ENCODE measurements around the gene SZT2.

Gene SZT2

DNA sequence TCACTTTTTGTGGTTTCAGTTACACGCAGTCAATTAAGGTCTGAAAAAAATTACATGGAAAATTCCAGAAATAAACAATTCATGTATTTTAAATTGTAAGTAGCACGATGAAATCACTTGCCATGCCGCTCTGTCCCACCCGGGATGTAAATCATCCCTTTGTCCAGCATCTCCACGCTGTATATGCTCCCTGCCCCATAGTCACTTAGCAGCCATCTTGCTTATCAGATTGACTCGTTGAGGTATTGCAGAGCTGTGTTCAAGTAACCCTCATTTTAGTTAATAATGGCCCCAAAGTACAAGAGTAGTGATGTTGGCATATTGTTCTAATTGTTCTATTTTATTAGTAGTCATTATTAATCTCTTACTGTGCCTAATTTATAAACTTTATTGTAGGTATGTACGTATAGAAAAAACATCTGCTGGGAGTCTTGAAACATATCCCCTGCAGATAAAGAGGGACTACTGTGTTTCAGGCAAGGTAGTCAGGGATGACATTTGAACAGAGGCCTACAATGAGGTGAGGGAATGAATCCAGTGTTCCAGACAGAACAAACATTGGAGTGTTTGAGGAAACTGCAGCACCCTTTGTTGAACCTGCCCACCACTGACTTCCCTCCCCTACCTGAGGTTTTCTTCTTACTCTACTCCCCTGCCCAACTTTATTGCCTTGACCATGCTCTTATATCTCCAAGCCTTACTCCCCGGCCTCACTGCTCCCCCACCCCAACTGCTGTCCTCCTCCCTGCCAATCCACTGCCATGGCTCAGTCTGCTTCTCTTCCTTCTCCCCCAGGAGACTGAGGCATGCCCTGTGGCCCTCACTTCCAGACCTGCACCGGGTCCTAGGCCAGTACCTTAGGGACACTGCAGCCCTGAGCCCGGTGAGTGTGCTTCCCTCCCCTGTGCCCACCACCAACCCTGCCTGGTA is 38.0 kb upstream of the SZT2 start:
- Histone ChIP-seq H3K9ac (ENCODE audit: low read depth in 1 of 2, low read length in 2 of 2) (no peak overlapping the region), H3K27me3 (ENCODE audit: control insufficient read depth in 2 of 2, insufficient read depth in 2 of 2, low read length in 2 of 2) (no peaks in the 10 kb centered on the region), H3K27ac (ENCODE audit: low read depth in 2 of 2, low read length in 2 of 2) (peak overlapping the region in 1 of 2 donors; percentile 30), H3K36me3 (ENCODE audit: control insufficient read depth in 2 of 2, insufficient read depth in 2 of 2, low read length in 2 of 2) (no peaks in the 10 kb centered on the region), H3K4me3 (ENCODE audit: low read length in 2 of 2) (no peak overlapping the region), H3K9me3 (ENCODE audit: control insufficient read depth in 2 of 2, low read length in 2 of 2) (no peaks in the 10 kb centered on the region), H3K4me1 (ENCODE audit: control insufficient read depth in 2 of 2, insufficient read depth in 2 of 2, low read length in 2 of 2) (peaks cover 16% of the 10 kb centered on the region in 2 donors)

DNA sequence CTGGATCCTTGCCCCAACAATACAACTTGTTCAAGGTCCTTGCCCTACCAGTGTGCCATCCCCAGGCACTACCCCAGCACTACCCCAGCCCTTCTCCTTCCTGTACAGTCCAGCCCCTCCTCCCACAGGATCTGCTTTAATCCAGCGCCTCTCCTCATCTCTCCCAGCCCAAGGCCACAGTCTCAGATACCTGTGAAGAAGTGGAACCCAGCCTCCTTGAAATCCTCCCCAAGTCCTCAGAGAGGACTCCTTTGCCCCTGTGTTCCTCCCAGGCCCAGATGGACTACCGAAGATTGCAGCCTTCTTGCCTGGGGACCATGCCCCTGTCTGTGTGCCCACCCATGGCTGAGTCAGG is 37.4 kb upstream of the SZT2 start:
- Histone ChIP-seq H3K9ac (ENCODE audit: low read depth in 1 of 2, low read length in 2 of 2) (no peak overlapping the region), H3K4me1 (ENCODE audit: control insufficient read depth in 2 of 2, insufficient read depth in 2 of 2, low read length in 2 of 2) (peaks cover 16% of the 10 kb centered on the region in 2 donors), H3K27me3 (ENCODE audit: control insufficient read depth in 2 of 2, insufficient read depth in 2 of 2, low read length in 2 of 2) (no peaks in the 10 kb centered on the region), H3K36me3 (ENCODE audit: control insufficient read depth in 2 of 2, insufficient read depth in 2 of 2, low read length in 2 of 2) (no peaks in the 10 kb centered on the region), H3K9me3 (ENCODE audit: control insufficient read depth in 2 of 2, low read length in 2 of 2) (no peaks in the 10 kb centered on the region), H3K4me3 (ENCODE audit: low read length in 2 of 2) (no peak overlapping the region), H3K27ac (ENCODE audit: low read depth in 2 of 2, low read length in 2 of 2) (peak overlapping the region in 1 of 2 donors; percentile 30)

DNA sequence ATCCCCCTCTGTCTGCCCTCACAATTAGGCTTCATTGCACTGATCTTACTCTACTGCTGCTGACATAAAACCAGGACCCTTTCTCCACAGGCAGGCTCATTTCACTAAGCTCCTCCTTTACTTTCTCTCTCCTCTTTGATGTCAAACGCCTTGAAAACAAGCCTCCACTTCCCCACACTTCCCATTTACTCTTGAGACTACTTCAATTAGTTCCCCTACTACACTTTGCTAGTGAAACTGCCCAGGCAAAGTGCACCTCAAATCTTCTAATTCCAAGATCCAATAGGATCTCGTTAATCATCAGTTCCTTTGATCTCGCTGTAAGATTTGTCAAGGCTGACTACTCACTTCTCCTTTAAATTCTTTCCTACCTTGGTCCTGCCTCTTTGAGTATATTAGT is 36.8 kb upstream of the SZT2 start:
- no peaks in the 10 kb centered on the region for H3K9me3 ChIP-seq (ENCODE audit: control insufficient read depth in 2 of 2, low read length in 2 of 2)
- no peak overlapping the region for H3K4me3 ChIP-seq (ENCODE audit: low read length in 2 of 2)
- H3K9ac ChIP-seq (ENCODE audit: low read depth in 1 of 2, low read length in 2 of 2): no peak overlapping the region
- H3K27me3 ChIP-seq (ENCODE audit: control insufficient read depth in 2 of 2, insufficient read depth in 2 of 2, low read length in 2 of 2): no peaks in the 10 kb centered on the region
- no peak overlapping the region for H3K27ac ChIP-seq (ENCODE audit: low read depth in 2 of 2, low read length in 2 of 2)
- no peaks in the 10 kb centered on the region for H3K36me3 ChIP-seq (ENCODE audit: control insufficient read depth in 2 of 2, insufficient read depth in 2 of 2, low read length in 2 of 2)
- H3K4me1 ChIP-seq (ENCODE audit: control insufficient read depth in 2 of 2, insufficient read depth in 2 of 2, low read length in 2 of 2): peaks cover 17 to 18% of the 10 kb centered on the region in 2 donors

DNA sequence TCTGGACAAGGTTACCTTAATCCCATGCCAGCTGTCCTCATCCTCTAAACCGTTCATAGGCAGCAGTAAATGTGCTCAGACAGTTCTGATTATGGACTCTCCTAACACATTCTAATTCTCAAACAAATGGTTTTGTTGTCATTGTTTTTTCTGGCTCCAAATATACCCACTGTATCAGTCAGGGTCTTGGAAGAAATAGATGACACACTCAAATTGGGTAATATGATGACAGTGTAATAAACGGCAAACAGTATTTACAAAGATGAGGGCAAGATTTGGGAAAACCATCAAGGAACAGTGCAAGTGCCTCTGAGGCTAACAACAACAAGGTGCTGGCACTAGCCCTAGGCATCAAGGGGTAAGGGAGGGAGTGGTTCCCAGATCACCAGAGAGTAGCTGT is 35.2 kb upstream of the SZT2 start:
- Histone ChIP-seq H3K4me1 (ENCODE audit: control insufficient read depth in 2 of 2, insufficient read depth in 2 of 2, low read length in 2 of 2) (peaks cover 14 to 15% of the 10 kb centered on the region in 2 donors), H3K9me3 (ENCODE audit: control insufficient read depth in 2 of 2, low read length in 2 of 2) (no peaks in the 10 kb centered on the region), H3K4me3 (ENCODE audit: low read length in 2 of 2) (no peak overlapping the region), H3K9ac (ENCODE audit: low read depth in 1 of 2, low read length in 2 of 2) (no peak overlapping the region), H3K27me3 (ENCODE audit: control insufficient read depth in 2 of 2, insufficient read depth in 2 of 2, low read length in 2 of 2) (no peaks in the 10 kb centered on the region), H3K27ac (ENCODE audit: low read depth in 2 of 2, low read length in 2 of 2) (no peak overlapping the region), H3K36me3 (ENCODE audit: control insufficient read depth in 2 of 2, insufficient read depth in 2 of 2, low read length in 2 of 2) (no peaks in the 10 kb centered on the region)

DNA sequence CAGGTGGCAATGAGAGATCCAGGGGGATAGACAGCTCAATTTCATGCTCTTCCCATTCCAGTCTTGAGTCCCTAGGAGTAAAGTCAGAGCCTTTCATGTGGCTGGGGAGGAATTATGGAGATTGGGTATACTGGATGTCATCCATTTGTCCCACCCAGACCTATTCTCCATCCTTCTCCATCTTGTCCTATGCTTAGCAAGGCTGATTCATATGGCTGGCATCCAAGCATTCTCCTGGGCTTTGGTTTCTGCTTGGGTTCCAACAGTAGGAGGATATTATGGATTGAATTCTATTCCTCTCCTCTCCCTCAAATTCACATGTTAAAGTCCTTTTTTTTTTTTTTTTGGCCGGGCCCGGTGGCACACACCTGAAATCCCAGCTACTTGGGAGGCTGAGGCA is 34.8 kb upstream of the SZT2 start:
- H3K4me3 ChIP-seq (ENCODE audit: low read length in 2 of 2): no peak overlapping the region
- no peaks in the 10 kb centered on the region for H3K9me3 ChIP-seq (ENCODE audit: control insufficient read depth in 2 of 2, low read length in 2 of 2)
- no peaks in the 10 kb centered on the region for H3K27me3 ChIP-seq (ENCODE audit: control insufficient read depth in 2 of 2, insufficient read depth in 2 of 2, low read length in 2 of 2)
- no peaks in the 10 kb centered on the region for H3K36me3 ChIP-seq (ENCODE audit: control insufficient read depth in 2 of 2, insufficient read depth in 2 of 2, low read length in 2 of 2)
- no peak overlapping the region for H3K27ac ChIP-seq (ENCODE audit: low read depth in 2 of 2, low read length in 2 of 2)
- no peak overlapping the region for H3K9ac ChIP-seq (ENCODE audit: low read depth in 1 of 2, low read length in 2 of 2)
- peaks cover 10 to 15% of the 10 kb centered on the region in 2 donors for H3K4me1 ChIP-seq (ENCODE audit: control insufficient read depth in 2 of 2, insufficient read depth in 2 of 2, low read length in 2 of 2)

DNA sequence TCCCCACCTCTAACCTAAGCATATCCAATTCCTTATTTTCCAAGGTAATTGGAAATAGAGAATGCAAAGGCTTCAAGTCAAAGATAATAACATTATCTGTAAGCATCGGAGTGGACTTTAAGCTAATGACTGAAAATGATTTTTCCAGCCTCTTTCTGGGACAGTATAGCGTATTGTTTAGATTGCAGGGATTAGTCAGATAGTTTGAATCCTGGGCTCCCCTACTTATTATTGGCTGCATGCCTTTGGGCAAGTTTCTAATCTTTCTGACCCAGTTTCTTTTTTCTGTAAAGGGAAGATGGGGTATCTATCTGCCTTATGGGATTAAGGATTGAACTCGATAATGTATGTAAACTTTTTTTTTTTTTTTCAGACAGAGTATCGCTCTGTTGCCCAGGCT is 32.4 kb upstream of the SZT2 start:
- H3K27ac ChIP-seq (ENCODE audit: low read depth in 2 of 2, low read length in 2 of 2): no peak overlapping the region

DNA sequence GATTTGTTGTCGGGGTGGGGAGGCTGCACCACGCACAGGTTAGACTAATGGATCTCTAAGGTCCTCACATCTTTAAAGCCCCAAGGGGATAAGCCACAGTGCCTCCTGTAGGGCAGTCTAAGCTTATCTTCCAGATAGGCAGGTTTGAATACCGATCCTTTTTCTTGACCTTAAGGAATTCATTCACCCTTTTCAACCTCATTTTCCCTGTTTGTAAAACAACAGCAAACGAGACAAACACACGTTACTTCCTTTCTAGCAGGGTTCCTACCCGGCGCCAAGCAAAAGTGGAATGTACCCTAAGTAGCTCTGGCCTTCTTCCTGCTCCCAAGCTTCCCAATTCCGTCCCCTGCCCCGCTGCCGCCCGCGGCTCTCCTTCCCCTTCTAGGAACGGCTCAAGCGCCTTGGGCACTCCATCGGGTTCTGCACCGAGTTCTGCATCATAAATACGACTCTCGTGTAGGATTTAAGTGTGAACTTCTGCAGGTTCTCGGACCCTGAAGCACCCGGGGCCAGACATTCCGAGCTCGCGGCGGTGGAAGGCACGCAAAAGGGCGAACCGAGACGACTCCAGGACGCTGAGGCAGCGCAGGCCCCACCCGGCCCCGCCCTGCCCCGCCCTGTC is 31.5 kb upstream of the SZT2 start:
- Histone ChIP-seq H3K36me3 (ENCODE audit: control insufficient read depth in 2 of 2, insufficient read depth in 2 of 2, low read length in 2 of 2) (peaks cover 9 to 26% of the 10 kb centered on the region in 2 donors), H3K27me3 (ENCODE audit: control insufficient read depth in 2 of 2, insufficient read depth in 2 of 2, low read length in 2 of 2) (no peaks in the 10 kb centered on the region), H3K27ac (ENCODE audit: low read depth in 2 of 2, low read length in 2 of 2) (peak overlapping the region; percentile 92 to 98), H3K9ac (ENCODE audit: low read depth in 1 of 2, low read length in 2 of 2) (peak overlapping the region; percentile 83 to 97), H3K4me1 (ENCODE audit: control insufficient read depth in 2 of 2, insufficient read depth in 2 of 2, low read length in 2 of 2) (peaks cover 15 to 18% of the 10 kb centered on the region in 2 donors), H3K4me3 (ENCODE audit: low read length in 2 of 2) (peak overlapping the region; percentile 87 to 92), H3K9me3 (ENCODE audit: control insufficient read depth in 2 of 2, low read length in 2 of 2) (no peaks in the 10 kb centered on the region)

More for the DNA sequence above, 32.4 kb upstream of the SZT2 start:
- Histone ChIP-seq H3K36me3 (ENCODE audit: control insufficient read depth in 2 of 2, insufficient read depth in 2 of 2, low read length in 2 of 2) (peaks cover 5 to 19% of the 10 kb centered on the region in 2 donors), H3K9me3 (ENCODE audit: control insufficient read depth in 2 of 2, low read length in 2 of 2) (no peaks in the 10 kb centered on the region), H3K27me3 (ENCODE audit: control insufficient read depth in 2 of 2, insufficient read depth in 2 of 2, low read length in 2 of 2) (no peaks in the 10 kb centered on the region), H3K4me3 (ENCODE audit: low read length in 2 of 2) (no peak overlapping the region), H3K9ac (ENCODE audit: low read depth in 1 of 2, low read length in 2 of 2) (no peak overlapping the region), H3K4me1 (ENCODE audit: control insufficient read depth in 2 of 2, insufficient read depth in 2 of 2, low read length in 2 of 2) (peaks cover 15 to 18% of the 10 kb centered on the region in 2 donors)

DNA sequence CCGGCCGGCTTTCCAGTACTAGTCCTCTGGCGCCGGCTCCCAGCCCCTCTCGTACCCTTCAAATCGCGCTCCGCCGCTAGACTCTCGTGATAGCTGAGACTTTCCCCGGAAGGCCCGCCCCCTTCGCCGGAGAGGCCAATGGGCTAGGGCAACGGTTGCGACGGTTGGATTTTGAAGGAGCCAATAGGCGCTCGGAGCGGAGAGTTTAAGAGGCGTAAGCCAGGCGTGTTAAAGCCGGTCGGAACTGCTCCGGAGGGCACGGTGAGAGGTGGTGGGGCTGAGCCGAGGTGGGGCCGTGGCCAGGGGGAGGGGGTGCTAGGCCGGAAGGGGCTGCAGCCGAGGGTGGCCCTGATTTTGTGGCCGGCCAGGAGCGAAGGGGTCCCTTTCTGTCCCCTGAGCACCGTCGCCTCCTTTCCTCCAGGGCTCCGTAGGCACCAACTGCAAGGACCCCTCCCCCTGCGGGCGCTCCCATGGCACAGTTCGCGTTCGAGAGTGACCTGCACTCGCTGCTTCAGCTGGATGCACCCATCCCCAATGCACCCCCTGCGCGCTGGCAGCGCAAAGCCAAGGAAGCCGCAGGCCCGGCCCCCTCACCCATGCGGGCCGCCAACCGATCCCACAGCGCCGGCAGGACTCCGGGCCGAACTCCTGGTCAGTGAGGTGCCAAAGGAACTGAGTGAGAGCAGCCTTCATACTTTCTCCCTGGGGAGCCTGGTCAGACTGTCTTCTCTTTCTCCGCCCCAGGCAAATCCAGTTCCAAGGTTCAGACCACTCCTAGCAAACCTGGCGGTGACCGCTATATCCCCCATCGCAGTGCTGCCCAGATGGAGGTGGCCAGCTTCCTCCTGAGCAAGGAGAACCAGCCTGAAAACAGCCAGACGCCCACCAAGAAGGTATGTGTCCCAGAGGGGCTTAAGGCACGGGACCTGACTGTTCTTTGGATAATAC is 30.7 kb upstream of the SZT2 start, which contains the start of gene CDC20:
TSS of gene CDC20 (plus strand) at position 236 of the 948 bp plus-strand sequence. CDS start at position 471, 235 bp downstream.
- Histone ChIP-seq H3K36me3 (ENCODE audit: control insufficient read depth in 2 of 2, insufficient read depth in 2 of 2, low read length in 2 of 2) (peaks cover 16 to 33% of the 10 kb centered on the region in 2 donors), H3K27me3 (ENCODE audit: control insufficient read depth in 2 of 2, insufficient read depth in 2 of 2, low read length in 2 of 2) (no peaks in the 10 kb centered on the region), H3K4me1 (ENCODE audit: control insufficient read depth in 2 of 2, insufficient read depth in 2 of 2, low read length in 2 of 2) (peaks cover 22% of the 10 kb centered on the region in 2 donors), H3K9me3 (ENCODE audit: control insufficient read depth in 2 of 2, low read length in 2 of 2) (no peaks in the 10 kb centered on the region), H3K4me3 (ENCODE audit: low read length in 2 of 2) (peak within 1 kb of the TSS; percentile 87 to 92), H3K9ac (ENCODE audit: low read depth in 1 of 2, low read length in 2 of 2) (peak within 1 kb of the TSS; percentile 83 to 97), H3K27ac (ENCODE audit: low read depth in 2 of 2, low read length in 2 of 2) (peak within 1 kb of the TSS; percentile 92 to 98)

DNA sequence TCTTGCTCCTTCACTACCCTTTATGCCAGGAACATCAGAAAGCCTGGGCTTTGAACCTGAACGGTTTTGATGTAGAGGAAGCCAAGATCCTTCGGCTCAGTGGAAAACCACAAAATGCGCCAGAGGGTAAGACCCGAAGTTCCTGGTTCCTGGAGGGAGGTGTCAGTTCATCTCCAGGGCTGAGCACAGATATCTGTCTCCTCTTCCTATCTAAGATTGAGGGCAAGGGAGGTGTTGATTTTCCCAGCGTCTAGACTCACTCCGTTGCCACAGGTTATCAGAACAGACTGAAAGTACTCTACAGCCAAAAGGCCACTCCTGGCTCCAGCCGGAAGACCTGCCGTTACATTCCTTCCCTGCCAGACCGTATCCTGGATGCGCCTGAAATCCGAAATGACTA is 30.0 kb upstream of the SZT2 start:
- H3K27me3 ChIP-seq (ENCODE audit: control insufficient read depth in 2 of 2, insufficient read depth in 2 of 2, low read length in 2 of 2): no peaks in the 10 kb centered on the region
- no peaks in the 10 kb centered on the region for H3K9me3 ChIP-seq (ENCODE audit: control insufficient read depth in 2 of 2, low read length in 2 of 2)
- H3K4me1 ChIP-seq (ENCODE audit: control insufficient read depth in 2 of 2, insufficient read depth in 2 of 2, low read length in 2 of 2): peaks cover 26% of the 10 kb centered on the region in 2 donors
- peaks cover 23 to 40% of the 10 kb centered on the region in 2 donors for H3K36me3 ChIP-seq (ENCODE audit: control insufficient read depth in 2 of 2, insufficient read depth in 2 of 2, low read length in 2 of 2)
- H3K4me3 ChIP-seq (ENCODE audit: low read length in 2 of 2): peak overlapping the region in 1 of 2 donors; percentile 68
- peak overlapping the region; percentile 24 to 74 for H3K9ac ChIP-seq (ENCODE audit: low read depth in 1 of 2, low read length in 2 of 2)
- peak overlapping the region; percentile 9 to 52 for H3K27ac ChIP-seq (ENCODE audit: low read depth in 2 of 2, low read length in 2 of 2)

All from mucosa of rectum (tissue), 2 donors.